22Rv1 (cell line): ENCODE results near the gene PTPRE.

Source experiments
- H3K27ac ChIP-seq: fragments of 450-650 bp; 2 replicates; pipeline ENCODE4 v1.5.1; 2017
- CTCF ChIP-seq: fragments of 450-650 bp; IDR thresholded peaks from 2 replicates; pipeline ENCODE4 v1.5.1; 2017; ENCODE audit warnings: mild to moderate bottlenecking
- ZFX ChIP-seq: fragments of 450-650 bp; IDR thresholded peaks from 2 replicates; pipeline ENCODE4 v1.6.1; 2017; ENCODE audit warnings: antibody characterized with exemption, borderline replicate concordance

Gene PTPRE

GRCh38 chr10:128059982-128060293, 153.0 kb downstream of the PTPRE start:
- TF ChIP-seq CTCF, result no peak
- TF ChIP-seq ZFX, result no peak
- H3K27ac ChIP-seq, result no peak overlapping the region

DNA sequence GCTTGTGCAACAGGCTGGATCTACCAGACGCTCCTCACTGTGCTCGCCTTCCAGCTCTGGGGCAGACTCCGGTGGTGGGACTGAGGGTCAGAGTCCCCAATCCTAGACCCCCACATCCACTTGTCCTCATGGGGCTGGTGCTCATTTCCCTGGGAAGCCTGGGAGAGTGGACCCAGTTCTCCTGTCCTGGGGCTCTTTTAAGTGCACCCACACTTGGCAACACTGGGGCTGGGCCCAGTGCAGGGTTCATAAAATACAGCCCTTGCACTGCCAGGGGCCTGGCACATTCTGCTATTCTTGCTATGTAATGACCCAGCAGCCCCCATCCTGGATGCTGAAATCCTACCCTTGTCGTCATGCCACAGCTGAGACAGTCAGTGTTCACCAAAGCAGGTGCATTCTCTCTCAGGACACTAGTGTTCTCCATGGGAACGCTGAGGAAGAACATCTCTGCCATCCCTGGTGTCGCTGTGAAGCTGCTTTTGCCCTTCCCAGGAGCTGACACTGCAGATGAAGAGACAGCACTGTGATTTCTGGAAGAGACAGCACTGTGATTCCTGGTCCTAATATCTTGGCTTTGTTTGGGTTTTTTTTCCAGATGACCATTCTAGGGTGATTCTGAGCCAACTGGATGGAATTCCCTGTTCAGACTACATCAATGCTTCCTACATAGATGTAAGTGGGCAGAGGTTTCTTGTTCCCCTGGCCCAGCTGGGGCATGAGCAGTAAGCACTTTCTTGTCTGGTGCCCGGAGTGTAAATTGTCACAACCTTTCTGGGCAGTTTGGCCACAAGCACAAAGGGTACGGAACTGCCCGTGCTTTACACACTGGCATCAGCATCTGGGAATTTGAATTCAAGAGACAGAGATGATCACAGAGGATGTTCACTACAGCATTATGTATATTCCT, 153.7 kb downstream of the PTPRE start:
- no peak for TF ChIP-seq ZFX
- TF ChIP-seq CTCF, result no peak
- no peak overlapping the region for H3K27ac ChIP-seq

DNA sequence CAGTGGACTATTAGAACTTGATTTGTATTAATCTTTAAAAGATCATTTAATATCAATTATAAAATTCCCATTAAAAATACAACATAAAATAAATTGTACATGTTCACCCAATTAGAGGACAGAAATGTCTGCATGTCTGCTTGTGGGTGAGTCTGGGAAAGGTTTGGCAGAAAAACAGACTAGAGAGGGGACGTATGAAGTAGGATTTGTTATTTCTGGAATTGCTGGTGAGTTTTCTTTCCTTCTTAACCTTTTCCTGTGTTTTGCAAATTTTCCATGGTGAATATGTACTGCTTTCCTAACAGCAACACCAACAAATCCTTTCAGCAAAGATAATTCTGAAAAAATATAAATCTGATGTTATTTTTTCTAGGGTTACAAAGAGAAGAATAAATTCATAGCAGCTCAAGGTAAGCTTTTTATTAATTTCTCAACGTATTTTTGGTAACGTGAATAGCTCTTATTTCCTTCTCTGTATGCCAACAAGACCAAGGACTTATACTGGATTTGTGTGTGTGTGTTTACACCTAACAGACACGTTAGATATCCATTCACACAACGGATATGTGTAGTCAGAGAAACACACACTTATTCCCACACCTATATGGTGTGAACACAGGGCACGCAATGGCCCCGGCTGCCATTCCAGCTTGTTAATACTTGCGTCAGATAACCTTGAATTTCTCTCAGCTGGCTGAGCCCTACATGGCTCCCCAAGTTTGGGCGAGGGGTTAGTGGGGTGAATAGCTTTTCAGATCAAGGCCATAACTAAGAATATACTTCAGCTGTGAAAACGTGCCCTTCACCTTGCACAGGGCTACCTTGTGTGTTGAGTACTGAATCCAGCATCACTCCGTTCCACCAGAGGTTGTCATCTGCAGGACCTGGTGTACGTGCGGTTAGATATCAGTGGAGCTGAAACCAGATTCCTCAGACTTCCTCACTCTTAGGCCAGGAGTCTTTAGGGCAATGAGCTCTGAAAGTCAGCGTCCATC, 154.7 kb downstream of the PTPRE start:
- TF ChIP-seq CTCF (no peak), ZFX (no peak)
- H3K27ac ChIP-seq, result no peak overlapping the region

DNA sequence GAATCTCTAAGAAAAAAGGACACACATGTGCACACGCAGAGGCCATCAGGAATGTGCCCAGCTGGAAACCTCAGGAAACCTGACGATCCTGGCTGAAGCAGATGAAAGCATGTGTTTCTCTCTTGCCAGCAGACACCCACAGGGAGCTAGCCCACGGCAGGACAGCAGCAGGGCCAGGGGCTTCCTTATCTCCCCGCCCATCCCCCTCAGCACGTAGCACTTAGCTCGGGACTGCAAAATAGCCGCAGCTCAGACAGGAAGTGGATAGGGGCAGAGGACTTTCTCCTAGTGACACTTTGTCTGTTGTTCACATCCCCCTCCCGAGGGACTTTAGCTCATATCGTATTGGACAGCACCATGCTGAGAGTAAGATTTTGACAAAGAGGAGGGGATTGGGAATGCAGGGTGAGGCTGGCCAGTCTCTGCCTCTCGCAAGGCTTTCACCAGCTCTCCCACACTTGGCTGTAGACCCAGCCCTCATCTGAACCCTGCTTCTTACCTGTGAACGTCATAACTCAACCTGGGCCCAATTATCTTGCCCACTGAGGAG, 155.5 kb downstream of the PTPRE start:
- H3K27ac ChIP-seq, result no peak overlapping the region
- TF ChIP-seq ZFX, result no peak
- no peak for TF ChIP-seq CTCF

DNA sequence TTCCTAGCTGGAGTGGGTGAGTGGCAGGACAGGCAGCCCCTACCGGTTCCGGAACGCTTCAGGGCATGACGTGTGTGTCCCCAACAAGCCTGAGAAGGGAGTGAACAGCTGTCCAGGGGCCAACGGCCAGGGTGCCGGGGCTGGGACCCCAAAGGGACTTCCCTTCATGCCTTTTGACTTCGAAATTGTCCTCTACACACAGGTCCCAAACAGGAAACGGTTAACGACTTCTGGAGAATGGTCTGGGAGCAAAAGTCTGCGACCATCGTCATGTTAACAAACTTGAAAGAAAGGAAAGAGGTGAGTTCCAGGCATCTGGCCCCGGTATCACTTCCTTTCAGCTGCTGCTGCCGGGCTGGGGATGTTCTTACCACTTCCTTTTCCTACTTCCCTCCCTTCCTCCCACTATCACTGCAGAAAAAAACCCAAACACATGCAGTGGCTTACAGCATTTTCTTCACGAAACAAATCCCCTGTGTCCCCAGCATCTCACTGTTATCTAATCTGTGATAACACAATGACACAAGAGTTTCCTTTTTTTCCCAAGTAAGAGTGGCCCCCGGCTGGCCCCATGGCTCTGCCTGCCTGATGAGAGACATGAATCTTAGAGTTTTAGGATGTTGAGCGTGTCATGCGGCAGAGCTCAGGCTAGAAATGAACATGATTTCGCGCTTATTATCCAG, 156.1 kb downstream of the PTPRE start:
- H3K27ac ChIP-seq, result no peak overlapping the region
- no peak for TF ChIP-seq CTCF
- no peak for TF ChIP-seq ZFX

DNA sequence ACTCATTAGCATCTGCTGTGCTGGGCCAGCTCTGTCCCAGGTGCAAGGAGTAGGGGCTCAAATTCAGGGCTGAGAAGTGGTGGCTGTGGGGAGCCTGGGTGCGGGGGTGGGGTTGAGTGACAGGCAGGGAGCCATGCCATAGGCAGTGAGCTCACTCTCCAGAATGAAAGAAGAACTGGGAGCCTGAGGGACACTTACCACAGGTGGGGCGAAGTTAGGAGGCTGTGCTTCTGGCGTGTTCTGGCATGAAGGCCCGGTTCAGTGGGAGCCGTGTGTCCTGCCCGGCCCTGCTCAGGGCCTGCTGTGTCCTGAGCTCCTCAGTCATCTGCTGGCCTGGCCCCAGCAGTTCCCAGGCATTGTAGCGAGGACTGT, 156.8 kb downstream of the PTPRE start:
- no peak overlapping the region for H3K27ac ChIP-seq
- TF ChIP-seq ZFX, result no peak
- no peak for TF ChIP-seq CTCF
